Pancreas (tissue), 10 donors: ENCODE results near the gene KRT222. TPM values are rescaled to one million over a fixed set of nuclear protein-coding genes. Genes with fewer than 3 reads are reported as not detected.
A peak's percentile ranks its signal among the peaks of the same experiment; 100 is the strongest.

ENCODE experiments used
- ATAC-seq, 4 donors: fragments of 200-7000 bp; cut with Tn5 transposase; one replicate each; pipeline versions ENCODE4 v1.8.0 to v1.9.1; 2020; ENCODE audit warnings: mild to moderate bottlenecking in 4 of 4, moderate library complexity in 4 of 4
- DNase-seq, 6 donors: peaks; one replicate each; pipeline ENCODE4 v3.0.0-alpha.2; 2020
- FAIRE-seq: peaks from 2 replicates; lab custom pipeline; 2012; peaks lifted over from hg19 to GRCh38; lab: Jason Lieb, UNC
- H3K27ac ChIP-seq, 4 donors: fragments of 200-600 bp; sonication (generic); 1 replicate in 3 of 4; 2 replicates in 1 of 4; pipeline versions ENCODE4 v1.5.0 to v1.8.0; 2020
- H3K27me3 ChIP-seq, 4 donors: fragments of 200-600 bp; one replicate each; pipeline ENCODE4 v1.8.0; 2021
- H3K36me3 ChIP-seq, 3 donors: fragments of 200-600 bp; sonication (generic) in 1 of 3; one replicate each; pipeline versions ENCODE4 v1.5.0 to v1.8.0; 2020 to 2021
- H3K4me1 ChIP-seq, 3 donors: fragments of 200-600 bp; one replicate each; pipeline ENCODE4 v1.8.0; 2021
- H3K4me3 ChIP-seq, 4 donors: fragments of 200-600 bp; sonication (generic) in 2 of 4; one replicate each; pipeline versions ENCODE4 v1.5.0 to v1.8.0; 2020 to 2021
- H3K9me3 ChIP-seq, 4 donors: fragments of 200-600 bp; one replicate each; pipeline ENCODE4 v1.8.0; 2021
- WGBS, 2 donors: extraction: QIAGEN DNeasy Blood & Tissue Kit; methylation state at CpG; one replicate each; pipeline ENCODE4 v1.1.7; 2013; 5-methylcytosine and 5-hydroxymethylcytosine counted together
- intact Hi-C, 3 donors: fragments of 100-400 bp; cut with DNase I; formaldehyde crosslinking; loops; one replicate each; pipeline versions ENCODE4 v1.11.1 to v1.14.2; 2022
- polyA plus RNA-seq, 2 donors: library from polyadenylated mRNA; stranded (reverse); fragments of 200-250 nt; gene quantifications; one replicate each; pipeline ENCODE4 v1.2.3, GENCODE V29; 2013
- total RNA-seq, 6 donors: library from RNA; stranded (reverse); fragmentation: NEBNext Ultra II Directional in 4 of 6; extraction: Animal tissue kit (Norgen Biotek cat#: 25700) in 4 of 6; gene quantifications; one replicate each; pipeline versions ENCODE4 v1.2.1 to v1.2.4, GENCODE V29; 2021 to 2023
- TF ChIP-seq, protein P1 (sequence below), 4 donors: fragments of 200-600 bp; sonication (generic) in 3 of 4; IDR thresholded peaks; one replicate each; pipeline versions ENCODE4 v1.5.0 to v1.8.0; 2021; ENCODE audit warnings: antibody characterized with exemption in 4 of 4
- donor health status: healthy with polysubstance abuse.
- donor health status: DM: no; HTN: no; CAD: no; lungs with moderate emphysema.
- donor health status: DM: no; HTN: no; CAD: no.
- donor health status: control.
- donor health status: control.
- donor health status: Bipolar disorder and iron deficiency.
- donor health status: DM: yes; HTN: yes; CAD: no.
- donor health status: DM: no; HTN: no; CAD: no.
- donor health status: DM: no; HTN: no; CAD: no.
- donor health status: DM: yes; HTN: yes; CAD: no.

Gene KRT222
- total and polyA plus RNA-seq, 8 donors = 0.28 to 4.9 (median 1.4) TPM

DNA sequence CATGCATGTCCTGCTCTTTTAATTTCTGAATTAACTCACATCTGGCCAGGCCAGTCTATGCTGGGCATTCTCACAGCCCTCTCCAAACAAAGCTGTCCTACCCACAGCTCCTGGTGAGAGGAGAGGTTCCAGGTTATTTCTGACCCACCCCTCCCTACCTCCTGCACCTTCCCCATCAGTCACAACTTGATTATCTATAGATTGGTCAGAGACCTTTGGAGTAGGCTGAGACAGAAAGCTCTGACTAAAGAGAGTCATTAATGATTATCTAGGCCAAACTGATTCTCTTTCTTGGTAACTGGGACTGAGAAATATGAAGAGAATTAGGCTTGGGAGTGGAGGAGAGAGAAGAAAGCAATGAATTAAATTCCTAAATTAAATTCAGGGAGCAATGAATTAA lies 1.4 kb upstream of the KRT222 start:
- H3K4me3 ChIP-seq = no peak overlapping the region
- FAIRE-seq (no peak), DNase-seq (no peak), ATAC-seq (no peak)
- intact Hi-C loops = no loop called here
- TF ChIP-seq, protein P1, sequence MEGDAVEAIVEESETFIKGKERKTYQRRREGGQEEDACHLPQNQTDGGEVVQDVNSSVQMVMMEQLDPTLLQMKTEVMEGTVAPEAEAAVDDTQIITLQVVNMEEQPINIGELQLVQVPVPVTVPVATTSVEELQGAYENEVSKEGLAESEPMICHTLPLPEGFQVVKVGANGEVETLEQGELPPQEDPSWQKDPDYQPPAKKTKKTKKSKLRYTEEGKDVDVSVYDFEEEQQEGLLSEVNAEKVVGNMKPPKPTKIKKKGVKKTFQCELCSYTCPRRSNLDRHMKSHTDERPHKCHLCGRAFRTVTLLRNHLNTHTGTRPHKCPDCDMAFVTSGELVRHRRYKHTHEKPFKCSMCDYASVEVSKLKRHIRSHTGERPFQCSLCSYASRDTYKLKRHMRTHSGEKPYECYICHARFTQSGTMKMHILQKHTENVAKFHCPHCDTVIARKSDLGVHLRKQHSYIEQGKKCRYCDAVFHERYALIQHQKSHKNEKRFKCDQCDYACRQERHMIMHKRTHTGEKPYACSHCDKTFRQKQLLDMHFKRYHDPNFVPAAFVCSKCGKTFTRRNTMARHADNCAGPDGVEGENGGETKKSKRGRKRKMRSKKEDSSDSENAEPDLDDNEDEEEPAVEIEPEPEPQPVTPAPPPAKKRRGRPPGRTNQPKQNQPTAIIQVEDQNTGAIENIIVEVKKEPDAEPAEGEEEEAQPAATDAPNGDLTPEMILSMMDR (IDR thresholded peaks at IDR 0.05) = no peak
- no peaks in the 10 kb centered on the region for H3K27me3 ChIP-seq
- no peak overlapping the region for H3K27ac ChIP-seq
- H3K36me3 ChIP-seq = no peaks in the 10 kb centered on the region
- H3K9me3 ChIP-seq = no peaks in the 10 kb centered on the region
- H3K4me1 ChIP-seq = no peaks in the 10 kb centered on the region

DNA sequence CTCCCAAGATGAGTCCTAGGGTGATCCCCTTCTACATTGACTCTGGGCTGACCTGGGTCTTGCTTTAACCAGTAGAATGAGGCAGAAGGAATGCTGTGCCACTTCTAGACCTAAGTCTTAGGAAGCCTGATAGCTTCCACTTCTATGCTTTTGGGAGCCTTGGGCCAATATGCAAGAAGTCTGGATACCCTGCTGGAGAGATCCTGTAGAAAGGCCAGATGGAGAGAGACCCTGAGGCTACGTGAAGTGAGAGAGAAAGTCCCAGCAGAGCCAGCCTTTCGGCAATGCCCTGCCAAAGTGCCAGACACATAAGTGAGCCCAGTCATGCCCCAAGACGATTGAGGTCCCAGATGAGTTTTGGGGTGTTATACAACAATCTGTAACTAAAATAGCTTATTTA lies 1.7 kb downstream of the KRT222 start:
- TF ChIP-seq, protein P1 (IDR thresholded peaks at IDR 0.05) = no peak
- WGBS, 2 donors = 68 to 72% methylated on average over 3 of the region's 3 CpGs
- no peaks in the 10 kb centered on the region for H3K4me1 ChIP-seq
- intact Hi-C loops = no loop called here
- no peak for DNase-seq
- no peak for ATAC-seq
- H3K27ac ChIP-seq = no peak overlapping the region
- no peaks in the 10 kb centered on the region for H3K9me3 ChIP-seq
- no peak for FAIRE-seq
- H3K27me3 ChIP-seq = no peaks in the 10 kb centered on the region
- H3K36me3 ChIP-seq = no peaks in the 10 kb centered on the region
- no peak overlapping the region for H3K4me3 ChIP-seq

DNA sequence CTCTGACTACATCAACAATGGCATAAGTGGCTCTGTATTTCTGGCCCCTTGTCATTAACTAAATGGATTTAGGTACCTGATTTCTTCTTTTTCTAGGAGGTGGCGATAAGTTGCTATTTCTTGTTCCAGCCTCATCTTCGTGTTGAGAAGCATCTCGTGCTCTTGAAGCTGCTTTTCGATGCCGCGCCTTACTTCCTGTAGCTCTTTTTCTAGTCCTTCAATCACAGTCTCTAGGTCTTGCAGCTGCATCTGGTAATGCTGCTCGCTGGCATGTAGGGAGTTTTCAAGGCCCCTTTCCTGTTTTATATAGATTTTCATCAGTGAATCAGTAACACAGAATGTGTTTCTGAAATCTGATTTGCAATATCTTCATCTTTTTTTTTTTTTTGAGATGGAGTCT lies 5.1 kb downstream of the KRT222 start:
- intact Hi-C loops = no loop called here
- Histone ChIP-seq H3K27me3 (no peaks in the 10 kb centered on the region), H3K9me3 (no peaks in the 10 kb centered on the region), H3K4me3 (no peak overlapping the region), H3K27ac (no peak overlapping the region), H3K4me1 (peaks cover 0 to 4% (median 0%) of the 10 kb centered on the region in 3 donors), H3K36me3 (no peaks in the 10 kb centered on the region)
- TF ChIP-seq, protein P1 (IDR thresholded peaks at IDR 0.05) = no peak
- 76 to 88% methylated on average over 7 of the region's 7 CpGs for WGBS, 2 donors
- ATAC-seq (no peak), DNase-seq (no peak), FAIRE-seq (no peak)

DNA sequence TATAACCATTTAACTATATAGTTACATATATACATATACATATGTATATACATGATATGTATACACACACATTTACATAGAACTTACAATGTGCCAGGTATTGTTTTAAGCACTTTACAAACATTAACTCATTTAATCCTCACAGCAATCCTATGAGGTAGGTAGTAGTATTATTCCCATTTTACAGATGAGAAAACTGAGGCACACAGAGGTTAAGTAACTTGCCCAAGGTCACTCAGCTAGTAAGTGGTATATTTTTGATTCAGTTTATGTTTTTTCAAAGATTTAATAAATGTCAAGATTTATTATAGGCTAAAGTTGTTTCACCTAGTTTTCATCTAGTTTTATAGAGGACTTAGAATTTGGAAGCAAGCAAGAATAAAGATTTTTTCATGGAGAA lies 6.6 kb downstream of the KRT222 start:
- intact Hi-C loops = no loop called here
- no peak for ATAC-seq
- H3K4me1 ChIP-seq = peaks cover 0 to 4% (median 0%) of the 10 kb centered on the region in 3 donors
- no peaks in the 10 kb centered on the region for H3K9me3 ChIP-seq
- TF ChIP-seq, protein P1 (IDR thresholded peaks at IDR 0.05) = no peak
- DNase-seq = no peak
- H3K27ac ChIP-seq = no peak overlapping the region
- peak; percentile 43 for FAIRE-seq
- H3K27me3 ChIP-seq = no peaks in the 10 kb centered on the region
- no peaks in the 10 kb centered on the region for H3K36me3 ChIP-seq
- H3K4me3 ChIP-seq = no peak overlapping the region

GRCh38 chr17:40651939-40652338 lies 13.0 kb downstream of the KRT222 start:
- FAIRE-seq = no peak
- no peak for ATAC-seq

More at GRCh38 chr17:40651939-40652338, 13.0 kb downstream of the KRT222 start:
- no peaks in the 10 kb centered on the region for H3K36me3 ChIP-seq
- 67 to 76% methylated on average over 5 of the region's 5 CpGs for WGBS, 2 donors
- TF ChIP-seq, protein P1 (IDR thresholded peaks at IDR 0.05) = no peak
- no peaks in the 10 kb centered on the region for H3K27me3 ChIP-seq
- no peak overlapping the region for H3K27ac ChIP-seq
- no peak for DNase-seq
- no peak overlapping the region for H3K4me3 ChIP-seq
- no peaks in the 10 kb centered on the region for H3K9me3 ChIP-seq
- H3K4me1 ChIP-seq = peaks cover 0 to 6% (median 4%) of the 10 kb centered on the region in 3 donors
- intact Hi-C loops = no loop called here
